Natural killer cell treated with Interleukin-12 subunit alpha and Interleukin-12 subunit beta and Interleukin-15 and Interleukin-18, amount 100 ng/mL, for 72 hours (primary cell): Measurements from ENCODE around the gene OR8G1. TPM values are rescaled to one million over a fixed set of nuclear protein-coding genes. Genes with fewer than 3 reads are reported as not detected.
A peak's percentile ranks its signal among the peaks of the same experiment; 100 is the strongest.

Experiments used
- ATAC-seq, 2 donors: fragments of 150-1000 bp; cut with Tn5 transposase in 1 of 2; sonication (Bioruptor Pico), chemical (Tn5 transposase) in 1 of 2; 2 replicates each; pipeline ENCODE4 v1.10.0; 2021
- DNase-seq: peaks from one replicate; pipeline ENCODE4 v3.0.0; 2022; ENCODE audit warnings: low spot score
- H3K27ac Mint-ChIP-seq, 2 donors: 1 replicate in 1 of 2; 2 replicates in 1 of 2; pipeline ENCODE4 v1.8.0; 2022; ENCODE audit warnings: mixed read lengths in 2 of 2, mild to moderate bottlenecking in 1 of 2, moderate library complexity in 1 of 2
- H3K27me3 Mint-ChIP-seq, 2 donors: 1 replicate in 1 of 2; 2 replicates in 1 of 2; pipeline ENCODE4 v1.8.0; 2022; ENCODE audit warnings: mixed read lengths in 2 of 2
- H3K36me3 Mint-ChIP-seq: one replicate; pipeline ENCODE4 v1.8.0; 2022; ENCODE audit warnings: mixed read lengths
- H3K4me1 Mint-ChIP-seq, 2 donors: 1 replicate in 1 of 2; 2 replicates in 1 of 2; pipeline ENCODE4 v1.8.0; 2022; ENCODE audit warnings: low read depth in 2 of 2, mixed read lengths in 2 of 2, mild to moderate bottlenecking in 1 of 2
- H3K4me3 Mint-ChIP-seq: one replicate; pipeline ENCODE4 v1.8.0; 2022; ENCODE audit warnings: mixed read lengths
- H3K9me3 Mint-ChIP-seq: 2 replicates; pipeline ENCODE4 v1.8.0; 2022; ENCODE audit warnings: mixed read lengths
- total RNA-seq, 2 donors: library from RNA; stranded (reverse); gene quantifications; one replicate each; pipeline ENCODE4 v1.2.3, GENCODE V29; 2022

Gene OR8G1
- total RNA-seq, 2 donors from 2014 or later, result not detected

DNA sequence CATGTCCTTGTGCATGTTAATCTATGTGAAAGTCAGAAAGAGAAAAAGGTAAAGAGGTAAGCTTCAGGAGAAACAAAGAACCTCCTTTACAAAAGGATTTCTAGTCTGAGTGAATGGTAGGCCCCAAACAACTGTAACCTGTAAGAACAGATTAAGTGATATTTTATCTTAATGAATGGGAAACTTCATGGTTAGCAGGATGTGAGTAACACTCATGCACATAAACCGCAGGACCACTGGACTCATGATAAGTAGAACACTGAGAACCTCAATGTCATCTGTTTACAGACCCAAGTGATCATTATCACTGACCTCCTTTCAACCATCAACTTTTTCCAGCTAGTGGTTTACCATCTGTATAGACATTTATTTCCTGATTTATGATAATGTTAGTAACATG is 35.2 kb downstream of the OR8G1 start:
- Mint-ChIP-seq H3K9me3 (peaks cover 10% of the 10 kb centered on the region), H3K4me1 (peaks cover 8 to 10% of the 10 kb centered on the region in 2 donors), H3K27ac (no peak overlapping the region), H3K36me3 (no peaks in the 10 kb centered on the region), H3K4me3 (no peak overlapping the region), H3K27me3 (peaks cover 0 to 3% of the 10 kb centered on the region in 2 donors)
- DNase-seq (no peak), ATAC-seq (peak in 1 of 2 donors; percentile 74)

DNA sequence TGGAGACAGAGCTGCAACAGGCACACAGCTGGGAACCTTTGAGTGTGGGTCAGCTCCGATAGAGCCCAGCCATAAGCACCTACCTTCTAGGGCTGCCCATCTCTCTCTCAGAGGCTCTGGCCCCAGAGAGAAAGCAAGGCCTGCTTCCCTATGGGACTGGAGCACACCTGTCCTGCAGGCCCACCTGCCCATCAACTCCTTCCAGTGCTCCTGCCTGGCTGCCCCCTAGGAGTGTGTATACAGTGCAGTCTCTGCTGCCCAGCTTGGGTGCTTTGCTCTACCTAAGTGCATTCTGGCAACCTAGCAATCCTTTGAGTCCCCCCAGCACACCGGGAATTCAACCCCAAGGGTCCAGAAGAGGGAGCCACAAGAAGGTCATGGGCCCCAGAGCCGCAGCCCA is 36.3 kb downstream of the OR8G1 start:
- Mint-ChIP-seq H3K36me3 (no peaks in the 10 kb centered on the region), H3K27me3 (peaks cover 0 to 3% of the 10 kb centered on the region in 2 donors), H3K4me3 (no peak overlapping the region), H3K4me1 (peaks cover 8 to 10% of the 10 kb centered on the region in 2 donors), H3K27ac (no peak overlapping the region), H3K9me3 (peaks cover 16% of the 10 kb centered on the region)
- ATAC-seq (no peak), DNase-seq (no peak)

DNA sequence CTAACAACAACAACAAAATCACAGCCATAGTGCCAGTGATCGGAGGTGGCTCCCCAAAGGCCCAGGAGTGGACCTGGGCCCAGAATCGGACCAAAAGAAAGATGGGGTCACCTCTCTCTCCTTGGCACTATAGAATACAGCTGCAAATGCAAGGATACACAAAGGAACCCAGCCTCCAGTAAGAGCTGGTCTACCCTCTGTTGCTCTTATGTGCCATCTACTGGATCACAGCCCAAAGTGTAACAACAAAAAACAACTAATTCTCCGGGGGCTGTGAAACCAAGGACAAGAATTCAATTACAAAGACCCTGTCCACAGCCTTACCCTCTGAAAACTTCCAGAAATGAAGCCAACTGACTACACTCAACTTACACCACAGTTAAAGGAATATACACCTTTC is 36.9 kb downstream of the OR8G1 start:
- Mint-ChIP-seq H3K27ac (no peak overlapping the region), H3K4me1 (peaks cover 8 to 10% of the 10 kb centered on the region in 2 donors), H3K4me3 (no peak overlapping the region), H3K36me3 (no peaks in the 10 kb centered on the region), H3K9me3 (peaks cover 16% of the 10 kb centered on the region), H3K27me3 (peaks cover 0 to 3% of the 10 kb centered on the region in 2 donors)
- DNase-seq (no peak), ATAC-seq (no peak)

DNA sequence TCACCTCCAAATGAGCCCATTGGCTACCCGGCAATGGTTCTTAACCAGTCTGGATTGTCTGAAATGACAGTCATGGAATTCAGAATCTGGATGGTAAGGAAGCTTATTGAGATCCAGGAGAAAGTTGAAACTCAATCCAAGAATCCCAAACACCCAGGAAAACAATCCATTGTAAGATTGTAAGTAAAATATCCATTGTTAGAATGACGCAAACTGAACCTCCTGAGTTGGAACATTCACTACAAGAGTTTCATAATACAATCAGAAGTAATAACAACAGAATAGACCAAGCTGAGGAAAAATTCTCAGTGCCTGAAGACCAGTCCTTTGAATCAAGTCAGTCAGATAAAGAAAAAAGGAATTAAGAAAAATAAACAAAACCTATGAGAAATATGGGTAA is 37.4 kb downstream of the OR8G1 start:
- peaks cover 0 to 3% of the 10 kb centered on the region in 2 donors for H3K27me3 Mint-ChIP-seq
- no peak overlapping the region for H3K27ac Mint-ChIP-seq
- ATAC-seq, result no peak
- DNase-seq, result no peak
- H3K9me3 Mint-ChIP-seq, result peaks cover 18% of the 10 kb centered on the region
- no peaks in the 10 kb centered on the region for H3K36me3 Mint-ChIP-seq
- peaks cover 8 to 10% of the 10 kb centered on the region in 2 donors for H3K4me1 Mint-ChIP-seq
- H3K4me3 Mint-ChIP-seq, result no peak overlapping the region

DNA sequence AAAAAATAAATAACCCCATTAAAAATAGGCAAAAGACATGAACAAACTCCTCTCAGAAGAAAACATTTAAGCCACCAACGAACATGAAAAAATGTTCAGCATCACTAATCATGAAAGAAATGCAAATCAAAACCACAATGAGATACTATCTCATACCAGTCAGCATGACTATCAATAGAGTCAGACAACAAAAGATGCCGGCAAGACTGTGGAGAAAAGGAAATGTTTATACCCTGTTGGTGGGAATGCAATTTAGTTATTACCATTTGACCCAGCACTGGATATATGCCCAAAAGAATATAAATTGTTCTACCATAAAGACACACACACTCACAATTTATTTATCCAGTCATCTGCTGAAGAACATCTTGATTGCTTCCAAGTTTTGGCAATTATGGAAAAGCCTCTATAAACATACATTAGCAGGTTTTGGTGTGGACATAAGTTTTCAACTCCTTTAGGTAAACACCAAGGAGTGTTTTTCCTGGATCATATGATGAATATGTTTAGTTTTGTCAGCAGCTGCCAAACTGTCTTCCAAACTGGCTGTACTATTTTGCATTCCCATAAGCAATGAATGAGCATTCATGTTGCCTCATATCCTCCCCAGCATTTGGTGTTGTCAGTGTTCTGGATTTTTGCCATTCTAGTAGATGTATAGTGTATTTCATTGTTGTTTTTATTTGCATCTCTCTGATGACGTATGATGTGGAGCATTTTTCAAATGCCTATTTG is 44.9 kb downstream of the OR8G1 start:
- Mint-ChIP-seq H3K36me3 (no peaks in the 10 kb centered on the region), H3K9me3 (peaks cover 17% of the 10 kb centered on the region), H3K27ac (no peak overlapping the region), H3K27me3 (no peaks in the 10 kb centered on the region), H3K4me3 (no peak overlapping the region), H3K4me1 (no peaks in the 10 kb centered on the region)
- ATAC-seq (no peak), DNase-seq (no peak)

DNA sequence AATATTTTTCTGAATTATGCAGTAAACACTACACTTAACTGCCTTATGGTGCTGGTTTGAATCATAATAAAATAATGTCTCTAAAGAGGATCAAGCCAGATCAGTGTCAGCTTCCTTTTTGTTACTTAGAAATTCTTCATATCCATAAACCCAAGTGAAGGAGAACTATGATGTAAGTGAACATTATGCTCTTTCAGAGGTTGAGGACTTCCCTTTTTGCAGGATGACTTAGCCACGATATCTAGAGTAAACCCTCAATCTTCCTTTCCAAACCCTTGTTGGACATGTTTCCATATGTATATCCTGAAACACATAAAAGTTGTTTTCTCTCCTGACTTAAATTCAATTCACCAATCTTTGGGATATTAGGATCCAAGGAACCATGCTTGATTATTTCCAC is 53.8 kb downstream of the OR8G1 start:
- no peak overlapping the region for H3K4me3 Mint-ChIP-seq
- ATAC-seq, result no peak
- H3K27me3 Mint-ChIP-seq, result no peaks in the 10 kb centered on the region
- no peaks in the 10 kb centered on the region for H3K36me3 Mint-ChIP-seq
- H3K4me1 Mint-ChIP-seq, result no peaks in the 10 kb centered on the region
- H3K27ac Mint-ChIP-seq, result no peak overlapping the region
- H3K9me3 Mint-ChIP-seq, result peaks cover 6% of the 10 kb centered on the region
- no peak for DNase-seq

DNA sequence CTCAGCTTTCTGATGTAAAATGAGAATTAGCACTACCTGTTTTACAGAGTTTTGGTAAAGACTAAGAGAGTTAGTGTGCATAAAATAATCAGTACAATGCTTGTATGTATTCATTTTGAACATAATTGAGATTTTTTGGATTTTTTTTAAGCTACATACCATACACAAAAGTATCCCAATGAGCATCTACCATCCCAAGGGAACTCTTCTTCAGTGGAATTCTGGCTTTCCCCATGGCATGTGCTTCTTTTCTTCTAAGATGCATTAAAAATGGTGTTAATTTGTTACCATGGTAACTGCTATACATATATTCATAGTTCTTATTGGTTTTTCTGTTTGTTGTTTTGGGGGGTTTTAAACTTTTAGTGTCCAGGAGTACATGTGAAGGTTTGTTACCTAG is 55.1 kb downstream of the OR8G1 start:
- ATAC-seq (no peak), DNase-seq (no peak)
- no peak overlapping the region for H3K4me3 Mint-ChIP-seq
- peaks cover 4% of the 10 kb centered on the region for H3K9me3 Mint-ChIP-seq
- no peaks in the 10 kb centered on the region for H3K36me3 Mint-ChIP-seq
- H3K27me3 Mint-ChIP-seq, result no peaks in the 10 kb centered on the region
- no peaks in the 10 kb centered on the region for H3K4me1 Mint-ChIP-seq
- H3K27ac Mint-ChIP-seq, result no peak overlapping the region

DNA sequence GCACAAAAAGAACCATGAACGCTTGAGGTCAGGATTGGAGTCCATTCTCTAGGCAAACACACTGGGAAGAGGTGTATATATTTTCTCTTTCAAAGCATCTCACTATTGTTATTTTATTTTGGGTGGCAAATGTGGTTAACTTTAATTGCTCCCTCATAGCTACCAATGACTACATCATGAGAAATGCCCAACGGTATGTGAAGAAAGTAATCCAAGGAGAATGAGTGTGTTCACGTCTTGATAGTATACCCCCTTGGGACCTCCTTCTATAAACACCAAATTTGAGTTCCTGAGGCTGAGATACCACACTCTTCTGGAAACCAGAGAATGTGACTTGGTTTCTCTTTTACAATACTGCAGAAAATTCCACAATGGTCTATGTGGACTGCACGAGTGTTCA is 57.0 kb downstream of the OR8G1 start:
- no peaks in the 10 kb centered on the region for H3K36me3 Mint-ChIP-seq
- H3K4me3 Mint-ChIP-seq, result no peak overlapping the region
- no peaks in the 10 kb centered on the region for H3K4me1 Mint-ChIP-seq
- no peaks in the 10 kb centered on the region for H3K27me3 Mint-ChIP-seq
- H3K9me3 Mint-ChIP-seq, result no peaks in the 10 kb centered on the region
- no peak for ATAC-seq
- DNase-seq, result no peak
- no peak overlapping the region for H3K27ac Mint-ChIP-seq

DNA sequence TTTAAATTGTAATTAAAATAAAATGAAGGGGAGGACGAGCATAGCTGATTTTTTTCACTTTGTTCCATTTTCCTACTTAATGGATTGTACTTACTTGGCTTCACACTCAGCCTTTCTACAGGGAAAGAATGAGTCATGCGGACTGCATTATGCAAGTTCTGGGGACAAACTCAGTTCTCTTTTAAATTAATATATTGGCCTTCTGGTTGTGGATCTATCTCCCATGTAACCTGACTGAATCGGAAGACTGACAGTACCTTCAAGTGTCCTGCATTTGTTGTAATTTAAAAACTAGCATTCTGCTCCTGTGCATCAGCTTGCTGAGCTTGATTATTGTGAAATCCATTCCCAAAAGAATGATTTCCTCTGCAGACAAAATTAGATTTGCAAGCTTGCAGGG is 60.7 kb downstream of the OR8G1 start:
- Mint-ChIP-seq H3K9me3 (no peaks in the 10 kb centered on the region), H3K4me3 (no peak overlapping the region), H3K36me3 (no peaks in the 10 kb centered on the region), H3K27me3 (no peaks in the 10 kb centered on the region), H3K27ac (no peak overlapping the region), H3K4me1 (no peaks in the 10 kb centered on the region)
- ATAC-seq (no peak), DNase-seq (no peak)

DNA sequence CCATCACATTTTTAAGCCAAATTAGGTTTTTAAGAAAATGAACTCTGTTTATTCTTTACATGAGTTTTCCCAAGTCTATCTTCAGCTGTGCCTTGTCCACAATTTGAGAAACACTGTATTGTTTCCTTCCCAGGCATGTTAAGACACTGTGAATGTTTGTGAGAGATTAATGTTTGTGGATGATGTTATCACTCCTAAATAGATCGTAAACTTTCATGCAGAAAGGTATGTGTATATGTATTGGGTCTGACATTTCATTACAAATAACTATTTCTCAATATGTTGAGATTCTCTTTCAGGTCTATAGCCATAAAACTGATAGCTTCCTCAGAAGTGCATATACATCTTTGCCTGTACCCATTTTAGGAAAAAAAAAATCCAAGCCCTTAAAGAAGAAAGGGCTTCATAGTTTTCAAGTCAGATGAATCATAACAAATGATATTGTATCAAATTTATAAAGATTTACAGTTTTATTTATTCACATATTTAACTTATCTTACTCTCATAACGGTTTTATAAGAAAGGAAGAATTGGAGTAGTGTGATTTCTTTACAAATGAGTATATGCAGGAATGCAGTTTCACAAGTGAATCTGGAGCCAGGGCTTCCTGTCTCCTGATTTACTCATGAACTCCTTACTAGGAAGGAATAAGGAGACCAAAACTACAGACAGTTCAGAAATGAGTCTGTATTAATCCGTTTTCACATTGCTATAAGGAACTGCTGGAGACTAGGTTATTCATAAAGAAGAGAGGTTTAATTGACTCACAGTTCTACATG is 61.6 kb downstream of the OR8G1 start:
- ATAC-seq (no peak), DNase-seq (no peak)
- H3K36me3 Mint-ChIP-seq, result no peaks in the 10 kb centered on the region
- no peaks in the 10 kb centered on the region for H3K4me1 Mint-ChIP-seq
- H3K4me3 Mint-ChIP-seq, result no peak overlapping the region
- H3K27me3 Mint-ChIP-seq, result no peaks in the 10 kb centered on the region
- no peaks in the 10 kb centered on the region for H3K9me3 Mint-ChIP-seq
- H3K27ac Mint-ChIP-seq, result no peak overlapping the region

Other genes with a start within 250 kb of the OR8G1 start
- gene OR10G6, start 245.9 kb upstream of the OR8G1 start, total RNA-seq, result not detected
- not detected for gene OR10G4, start 228.1 kb upstream of the OR8G1 start, total RNA-seq
- not detected for gene OR10G9, start 218.1 kb upstream of the OR8G1 start, total RNA-seq
- not detected for gene OR10G8, start 214.3 kb upstream of the OR8G1 start, total RNA-seq
- gene OR10G7, start 199.8 kb upstream of the OR8G1 start, total RNA-seq, result not detected
- 10 to 100 TPM in 1 of 2 donors, 1 to 10 TPM in 1; 4.4 to 12.5 TPM for gene VWA5A, start 125.6 kb upstream of the OR8G1 start, total RNA-seq
- not detected for gene OR10D3, start 57.8 kb upstream of the OR8G1 start, total RNA-seq
- not detected for gene OR8G5, start 15.3 kb downstream of the OR8G1 start, total RNA-seq
- gene OR8D1, start 72.9 kb downstream of the OR8G1 start, total RNA-seq, result not detected
- gene OR8D2, start 79.1 kb downstream of the OR8G1 start, total RNA-seq, result not detected
- gene OR8B2, start 143.4 kb downstream of the OR8G1 start, total RNA-seq, result not detected
- not detected for gene OR8B3, start 157.9 kb downstream of the OR8G1 start, total RNA-seq
- gene OR8B4, start 183.8 kb downstream of the OR8G1 start, total RNA-seq, result not detected
- not detected for gene OR8B8, start 204.6 kb downstream of the OR8G1 start, total RNA-seq